Endothelial cell of umbilical vein (primary cell): ENCODE measurements around the gene PIGT.

Experiments used
- EZH2 ChIP-seq: IDR thresholded peaks from 2 replicates; pipeline ENCODE4 v1.6.1; 2012; ENCODE audit warnings: borderline replicate concordance, low read depth, mild to moderate bottlenecking, moderate library complexity, low read length, inconsistent platforms; ENCODE audit not compliant: severe bottlenecking
- FOS ChIP-seq: IDR thresholded peaks from 2 replicates; pipeline ENCODE4 v1.6.1; 2011; ENCODE audit warnings: mild to moderate bottlenecking, low read length, moderate library complexity, borderline replicate concordance; ENCODE audit not compliant: insufficient read depth
- JUN ChIP-seq: IDR thresholded peaks from 2 replicates; pipeline ENCODE4 v1.6.1; 2011; ENCODE audit warnings: borderline replicate concordance, low read depth; ENCODE audit not compliant: insufficient read length, insufficient read depth
- MYC ChIP-seq: IDR thresholded peaks from one replicate; pipeline ENCODE4 v1.6.1; 2011; ENCODE audit warnings: mild to moderate bottlenecking, low read depth, low read length
- POLR2A ChIP-seq: IDR thresholded peaks from 2 replicates; pipeline ENCODE4 v1.6.1; 2012; ENCODE audit warnings: low read depth, mild to moderate bottlenecking, control low read depth, low read length
- POLR2AphosphoS5 ChIP-seq: IDR thresholded peaks from 2 replicates; pipeline ENCODE4 v1.6.1; 2012; ENCODE audit warnings: low read depth, mild to moderate bottlenecking, control low read depth, low read length, moderate library complexity; ENCODE audit not compliant: insufficient read depth
- TF ChIP-seq, protein P1 (sequence below), 2 donors: IDR thresholded peaks; 1 replicate in 1 of 2; 2 replicates in 1 of 2; pipeline ENCODE4 v1.5.1; 2011; ENCODE audit warnings: low read length in 2 of 2, mild to moderate bottlenecking in 2 of 2, moderate library complexity in 2 of 2, control low read depth in 1 of 2, inconsistent platforms in 1 of 2, low read depth in 1 of 2; ENCODE audit not compliant: insufficient read depth in 1 of 2; ENCODE audit errors: extremely low read depth in 1 of 2
- TF ChIP-seq, protein P2 (sequence below): IDR thresholded peaks from 2 replicates; pipeline ENCODE4 v1.6.1; 2011; ENCODE audit not compliant: insufficient read depth, insufficient read length

DNA sequence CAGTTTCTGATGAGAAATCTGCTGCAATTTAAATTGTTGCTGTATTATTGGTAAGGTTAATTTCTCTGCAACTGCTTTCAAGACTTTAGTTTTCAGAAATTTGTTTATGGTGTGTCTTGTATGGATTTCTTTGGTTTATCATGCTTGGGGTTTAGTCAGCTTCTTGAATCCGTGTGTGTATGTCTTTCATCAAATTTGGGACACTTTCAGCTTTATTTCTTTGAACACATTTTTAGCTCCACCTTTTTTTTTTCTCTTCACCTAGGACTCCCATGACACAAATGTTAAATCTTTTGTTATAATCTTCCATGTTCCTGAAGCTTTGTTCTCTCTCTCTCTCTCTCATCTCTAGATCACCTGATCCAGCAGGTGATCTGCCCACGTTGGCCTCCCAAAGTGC, 24.4 kb upstream of the PIGT start:
- TF ChIP-seq, protein P1, sequence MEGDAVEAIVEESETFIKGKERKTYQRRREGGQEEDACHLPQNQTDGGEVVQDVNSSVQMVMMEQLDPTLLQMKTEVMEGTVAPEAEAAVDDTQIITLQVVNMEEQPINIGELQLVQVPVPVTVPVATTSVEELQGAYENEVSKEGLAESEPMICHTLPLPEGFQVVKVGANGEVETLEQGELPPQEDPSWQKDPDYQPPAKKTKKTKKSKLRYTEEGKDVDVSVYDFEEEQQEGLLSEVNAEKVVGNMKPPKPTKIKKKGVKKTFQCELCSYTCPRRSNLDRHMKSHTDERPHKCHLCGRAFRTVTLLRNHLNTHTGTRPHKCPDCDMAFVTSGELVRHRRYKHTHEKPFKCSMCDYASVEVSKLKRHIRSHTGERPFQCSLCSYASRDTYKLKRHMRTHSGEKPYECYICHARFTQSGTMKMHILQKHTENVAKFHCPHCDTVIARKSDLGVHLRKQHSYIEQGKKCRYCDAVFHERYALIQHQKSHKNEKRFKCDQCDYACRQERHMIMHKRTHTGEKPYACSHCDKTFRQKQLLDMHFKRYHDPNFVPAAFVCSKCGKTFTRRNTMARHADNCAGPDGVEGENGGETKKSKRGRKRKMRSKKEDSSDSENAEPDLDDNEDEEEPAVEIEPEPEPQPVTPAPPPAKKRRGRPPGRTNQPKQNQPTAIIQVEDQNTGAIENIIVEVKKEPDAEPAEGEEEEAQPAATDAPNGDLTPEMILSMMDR (IDR thresholded peaks at IDR 0.05; ENCODE audit: extremely low read depth in 1 of 2, insufficient read depth in 1 of 2, low read depth in 1 of 2, low read length in 2 of 2): no peak
- no peak for TF ChIP-seq POLR2A
- TF ChIP-seq, protein P2, sequence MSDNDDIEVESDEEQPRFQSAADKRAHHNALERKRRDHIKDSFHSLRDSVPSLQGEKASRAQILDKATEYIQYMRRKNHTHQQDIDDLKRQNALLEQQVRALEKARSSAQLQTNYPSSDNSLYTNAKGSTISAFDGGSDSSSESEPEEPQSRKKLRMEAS: no peak
- no peak for TF ChIP-seq POLR2AphosphoS5
- no peak for TF ChIP-seq MYC
- TF ChIP-seq EZH2: no peak
- no peak for TF ChIP-seq JUN
- TF ChIP-seq FOS: no peak
